M059J (cell line): ENCODE measurements around the gene RAD50. TPM values are rescaled to one million over a fixed set of nuclear protein-coding genes. Genes with fewer than 3 reads are reported as not detected.
"Not testable (repeated sequence)": the region's sequence is repeated elsewhere in the genome, so short reads cannot be mapped to it uniquely, and the experiment has no call there.

ENCODE experiments used
- DNase-seq: peaks from one replicate; pipeline ENCODE4 v3.0.0-alpha.2; 2012; ENCODE audit warnings: low read depth
- total RNA-seq: library from RNA; depleted of rRNA; stranded (reverse); fragments of >200 nt; shearing (Covaris generic); gene quantifications from 2 replicates; pipeline ENCODE4 v1.2.3, GENCODE V29; 2014; rRNA removed

Gene RAD50
- total RNA-seq, result 11.6 and 14.3 TPM in 2 replicates

DNA sequence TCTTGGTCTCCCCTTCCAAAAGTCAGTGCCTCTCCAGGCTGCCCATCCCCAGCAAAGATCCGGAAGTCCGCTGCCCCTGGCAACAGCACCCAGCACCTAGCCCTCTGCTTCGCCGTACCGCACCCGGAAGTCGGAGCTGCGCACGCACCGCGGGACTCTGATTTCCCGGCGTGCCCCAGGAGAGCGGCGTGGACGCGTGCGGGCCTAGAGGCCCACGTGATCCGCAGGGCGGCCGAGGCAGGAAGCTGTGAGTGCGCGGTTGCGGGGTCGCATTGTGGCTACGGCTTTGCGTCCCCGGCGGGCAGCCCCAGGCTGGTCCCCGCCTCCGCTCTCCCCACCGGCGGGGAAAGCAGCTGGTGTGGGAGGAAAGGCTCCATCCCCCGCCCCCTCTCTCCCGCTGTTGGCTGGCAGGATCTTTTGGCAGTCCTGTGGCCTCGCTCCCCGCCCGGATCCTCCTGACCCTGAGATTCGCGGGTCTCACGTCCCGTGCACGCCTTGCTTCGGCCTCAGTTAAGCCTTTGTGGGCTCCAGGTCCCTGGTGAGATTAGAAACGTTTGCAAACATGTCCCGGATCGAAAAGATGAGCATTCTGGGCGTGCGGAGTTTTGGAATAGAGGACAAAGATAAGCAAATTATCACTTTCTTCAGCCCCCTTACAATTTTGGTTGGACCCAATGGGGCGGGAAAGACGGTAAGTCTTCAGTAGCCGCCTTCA, at the start of gene RAD50:
RAD50 (plus strand) TSS at position 215 of the 715 bp plus-strand sequence; CDS start at position 563, 348 bp downstream.
- peak; percentile 84 for DNase-seq

GRCh38 chr5:132510076-132510475, 46.7 kb upstream of the RAD50 start:
- DNase-seq, result peak; percentile 94

DNA sequence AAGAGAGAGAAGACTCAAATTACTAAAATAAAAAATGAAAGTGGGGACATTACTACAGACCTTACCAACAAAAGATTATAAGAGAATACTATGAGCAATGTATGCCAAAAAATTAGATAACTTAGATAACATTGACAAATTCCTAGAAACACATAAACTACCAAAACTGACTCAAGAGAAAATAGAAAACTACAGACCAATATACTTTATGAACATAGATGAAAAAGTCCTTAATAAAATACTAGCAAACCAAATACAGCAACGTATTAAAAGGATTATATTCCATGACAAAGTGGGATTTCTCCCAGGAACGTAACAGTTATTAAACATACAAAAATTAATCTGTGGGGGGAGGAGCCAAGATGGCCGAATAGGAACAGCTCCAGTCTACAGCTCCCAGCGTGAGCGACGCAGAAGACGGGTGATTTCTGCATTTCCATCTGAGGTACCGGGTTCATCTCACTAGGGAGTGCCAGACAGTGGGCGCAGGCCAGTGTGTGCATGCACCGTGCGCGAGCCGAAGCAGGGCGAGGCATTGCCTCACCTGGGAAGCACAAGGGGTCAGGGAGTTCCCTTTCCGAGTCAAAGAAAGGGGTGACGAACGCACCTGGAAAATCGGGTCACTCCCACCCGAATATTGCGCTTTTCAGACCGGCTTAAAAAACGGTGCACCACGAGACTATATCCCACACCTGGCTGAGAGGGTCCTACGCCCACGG, 43.0 kb upstream of the RAD50 start:
- DNase-seq, result not testable (repeated sequence)

GRCh38 chr5:132522067-132522466, 34.7 kb upstream of the RAD50 start:
- DNase-seq, result not testable (repeated sequence)

DNA sequence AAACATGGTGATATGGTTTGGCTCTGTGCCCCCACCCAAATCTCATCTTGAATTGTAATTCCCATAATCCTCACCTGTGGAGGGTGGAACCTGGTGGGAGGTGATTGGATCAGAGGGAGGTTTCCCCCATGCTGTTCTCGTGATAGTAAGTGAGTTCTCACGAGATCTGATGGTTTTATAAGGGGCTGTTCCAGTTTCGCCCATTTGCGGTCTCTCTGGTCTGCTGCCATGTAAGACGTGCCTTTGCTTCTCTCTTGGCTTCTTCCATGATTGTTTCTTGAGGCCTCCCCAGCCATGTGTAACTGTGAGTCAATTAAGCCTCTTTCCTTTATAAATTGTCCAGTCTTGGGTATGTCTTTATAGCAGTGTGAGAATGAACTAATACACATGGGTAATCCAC, 31.9 kb upstream of the RAD50 start:
- not testable (repeated sequence) for DNase-seq

DNA sequence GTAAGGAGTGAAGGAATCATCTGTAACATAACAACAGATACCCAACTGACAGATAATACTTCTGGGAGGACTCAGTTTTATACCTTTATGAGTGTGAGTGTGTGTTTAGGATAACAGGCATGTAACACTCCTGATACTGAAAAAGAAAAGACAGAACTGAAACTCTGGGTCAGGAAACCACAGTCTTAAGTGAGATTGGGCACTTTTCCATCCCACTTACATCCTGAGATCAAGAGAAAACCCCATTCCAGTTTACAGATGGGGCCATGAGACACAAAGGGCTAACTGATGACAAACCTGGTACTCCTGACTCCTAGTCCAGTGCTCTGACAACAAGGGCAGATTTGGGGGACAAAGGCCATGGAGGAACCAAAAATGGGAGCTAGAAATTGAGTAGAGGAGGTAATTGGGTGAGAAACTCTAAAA, 31.5 kb upstream of the RAD50 start:
- no peak for DNase-seq

DNA sequence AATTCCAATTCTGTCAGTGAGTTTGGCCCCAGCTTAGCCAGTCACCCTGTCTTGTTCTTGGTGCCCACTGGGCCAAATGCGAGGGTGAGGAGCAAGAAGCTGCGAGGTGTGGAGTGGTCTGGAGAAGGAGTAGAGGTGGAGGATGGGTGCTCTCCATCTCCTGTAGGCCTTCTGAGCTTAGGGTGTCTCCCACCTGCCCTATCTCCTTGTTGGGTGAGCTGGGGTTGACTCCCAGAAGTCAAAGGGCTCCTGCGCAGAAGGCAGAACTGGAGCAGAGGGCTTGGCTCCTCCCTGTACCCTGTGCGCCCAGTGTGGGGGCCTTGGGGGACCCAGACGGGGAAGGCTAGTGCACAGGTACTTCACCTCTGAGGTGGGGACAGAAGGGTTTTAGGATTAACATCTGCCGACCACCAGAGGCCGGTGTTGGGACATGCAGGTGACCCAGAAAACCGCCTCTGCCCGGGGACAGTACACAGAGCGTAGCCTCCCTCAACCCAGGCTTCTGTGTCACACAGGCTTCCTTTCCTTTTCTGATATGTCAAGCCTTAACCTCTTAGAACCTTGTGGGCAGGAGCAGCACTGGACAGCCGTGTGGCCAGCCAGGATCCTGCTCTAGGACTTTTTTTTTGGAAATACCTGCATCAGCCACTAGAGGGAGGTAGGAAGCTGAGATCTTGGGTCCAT, 30.3 kb upstream of the RAD50 start:
- peak; percentile 73 for DNase-seq

DNA sequence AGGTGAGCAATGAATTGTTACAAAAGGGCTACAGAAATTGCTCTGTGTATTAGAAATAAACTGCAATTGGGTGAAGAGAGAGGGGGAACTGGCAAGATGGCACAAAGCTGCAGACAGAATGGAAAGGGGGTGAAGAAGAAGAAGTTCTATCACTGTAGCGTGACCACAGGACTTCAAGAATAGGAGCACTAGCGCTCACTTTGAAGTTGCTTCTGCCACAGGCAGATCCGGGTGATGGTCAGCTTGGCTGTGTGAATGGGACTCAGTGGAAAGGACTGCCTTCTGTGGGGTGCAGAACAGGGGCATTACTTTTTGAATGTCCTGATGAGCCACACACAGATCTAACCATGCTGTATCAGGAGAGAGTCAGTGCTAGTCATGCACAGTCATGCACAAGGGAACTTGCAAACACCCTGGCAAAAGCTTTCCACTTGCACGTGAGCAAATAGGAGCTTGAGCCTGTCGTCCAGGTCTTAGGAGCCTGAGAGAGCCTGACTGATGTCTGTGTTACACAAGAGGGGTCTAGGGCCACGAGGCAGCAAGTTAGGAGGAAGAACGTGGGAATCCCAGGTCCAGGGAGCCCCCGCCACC, 29.7 kb upstream of the RAD50 start:
- no peak for DNase-seq

- DNase-seq, result no peak
These were observed 28.8 kb upstream of the RAD50 start for GRCh38 chr5:132528021-132528420.

GRCh38 chr5:132528866-132529634, 27.7 kb upstream of the RAD50 start:
- no peak for DNase-seq

GRCh38 chr5:132530946-132531345, 25.8 kb upstream of the RAD50 start:
- DNase-seq, result no peak

GRCh38 chr5:132539716-132540115, 17.1 kb upstream of the RAD50 start:
- DNase-seq, result no peak

DNA sequence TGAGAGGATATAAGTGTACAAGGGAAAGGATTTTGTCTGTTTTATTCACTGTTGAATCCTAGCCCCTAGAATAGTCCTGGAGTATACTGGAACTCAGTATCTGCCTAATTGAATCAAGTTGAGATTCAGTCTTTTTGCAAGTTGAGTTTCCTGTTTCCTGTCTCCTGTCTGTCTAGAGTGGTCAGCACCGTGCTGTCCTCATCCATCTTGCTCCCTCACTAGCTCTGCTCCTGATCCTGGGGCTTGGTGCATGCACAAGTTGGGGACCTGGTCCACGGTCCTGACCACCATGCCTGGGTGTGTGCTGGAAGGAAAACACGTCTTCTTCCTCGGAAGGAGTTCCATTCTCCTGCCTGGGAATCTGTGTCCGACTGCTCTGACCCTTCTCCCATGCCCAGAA, 16.6 kb upstream of the RAD50 start:
- DNase-seq, result no peak

DNA sequence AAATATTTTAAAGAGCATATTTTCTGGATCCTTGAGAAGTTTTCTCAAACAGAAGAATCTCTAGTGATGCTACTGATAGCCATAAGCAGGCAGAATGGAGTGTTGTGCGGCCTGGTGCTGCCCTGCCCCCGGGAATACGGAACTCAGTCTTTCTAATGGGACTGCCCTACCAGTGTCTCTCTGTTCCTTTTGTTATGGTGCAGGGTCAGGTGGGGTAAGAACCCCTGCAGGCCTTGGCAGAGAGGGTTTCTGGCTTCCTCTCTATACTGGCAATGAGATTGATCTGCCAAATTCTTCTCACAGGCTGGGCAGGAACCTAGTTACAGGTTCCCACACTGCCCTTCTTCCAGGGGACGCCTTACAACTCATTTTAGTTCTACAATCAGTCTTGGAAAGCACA, 16.0 kb upstream of the RAD50 start:
- DNase-seq, result no peak

- no peak for DNase-seq
These were observed 13.1 kb upstream of the RAD50 start, which contains the start of gene IL5 for GRCh38 chr5:132543472-132544201. Gene IL5 (minus strand): TSS chr5:132543522. CDS start chr5:132543478, 44 bp downstream.

- DNase-seq, result no peak
These were observed 10.7 kb upstream of the RAD50 start for GRCh38 chr5:132546108-132546507.

GRCh38 chr5:132547269-132547668, 9.5 kb upstream of the RAD50 start:
- DNase-seq, result no peak

DNA sequence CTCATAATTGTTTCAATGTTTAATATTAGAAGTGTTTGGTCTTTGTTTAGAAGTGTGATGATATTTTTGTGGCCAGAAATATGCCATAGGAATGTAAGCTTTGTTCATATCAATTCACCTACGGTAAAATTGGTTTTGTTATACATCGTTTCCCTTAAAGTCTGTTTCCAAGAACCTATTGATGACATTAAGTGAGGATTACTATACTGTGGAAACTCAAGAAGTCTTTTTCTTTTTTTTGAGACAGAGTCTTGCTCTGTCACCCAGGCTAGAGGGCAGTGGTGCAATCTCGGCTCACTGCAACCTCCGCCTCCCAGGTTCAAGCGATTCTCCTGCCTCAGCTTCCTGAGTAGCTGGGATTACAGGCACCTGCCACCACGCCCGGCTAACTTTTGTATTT, 7.9 kb upstream of the RAD50 start:
- DNase-seq, result not testable (repeated sequence)

- DNase-seq, result no peak
These were observed 7.2 kb upstream of the RAD50 start for GRCh38 chr5:132549576-132549975.

- no peak for DNase-seq
These were observed 519 bp upstream of the RAD50 start for GRCh38 chr5:132556153-132556762.
